HG03108 (cell line): ENCODE measurements around the gene AQP5.

Experiments used
- ATAC-seq: cut with Tn5 transposase; IDR thresholded peaks from one replicate; pipeline ENCODE4 v1.9.1; 2021; ENCODE audit warnings: moderate library complexity; ENCODE audit not compliant: unreplicated experiment

AQP5 gene

DNA sequence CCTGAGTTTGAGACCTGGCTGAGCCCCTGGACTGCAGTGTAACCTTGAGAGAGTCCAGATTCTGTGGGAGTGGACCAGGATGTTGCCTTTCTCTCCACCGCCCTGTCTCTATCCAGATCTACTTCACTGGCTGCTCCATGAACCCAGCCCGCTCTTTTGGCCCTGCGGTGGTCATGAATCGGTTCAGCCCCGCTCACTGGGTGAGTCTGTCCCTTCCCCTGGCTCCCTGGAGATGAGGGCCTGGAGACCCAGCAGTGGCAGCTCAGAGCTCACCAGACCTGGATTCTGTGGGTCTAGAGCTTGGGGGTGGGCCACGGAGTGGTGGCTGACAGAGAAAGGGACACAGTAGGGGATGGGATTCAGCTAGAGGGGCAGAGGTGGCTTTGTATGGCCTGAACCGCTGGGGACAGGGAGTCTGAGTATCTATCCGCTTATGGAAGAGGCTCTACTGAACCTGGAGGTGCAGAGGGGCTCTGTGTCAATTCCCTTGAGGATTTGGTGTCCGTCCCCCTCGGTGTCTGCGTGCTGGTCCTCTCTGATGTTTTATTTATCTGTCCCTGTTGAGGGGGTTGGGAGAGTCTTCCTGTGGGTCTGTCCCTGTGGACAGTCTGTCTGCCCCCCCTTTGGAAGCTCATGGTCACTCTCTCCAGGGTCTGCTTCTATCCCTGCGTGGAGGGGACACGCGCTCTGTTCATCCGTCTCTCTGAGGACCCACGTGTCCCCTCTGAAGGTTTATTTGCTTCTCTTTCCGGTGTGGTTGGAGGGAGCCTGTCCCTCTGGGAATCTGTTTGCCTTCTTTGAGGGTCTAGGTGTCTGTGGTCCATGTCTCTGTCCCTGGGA, 2.5 kb downstream of the AQP5 start:
- no peak for ATAC-seq

DNA sequence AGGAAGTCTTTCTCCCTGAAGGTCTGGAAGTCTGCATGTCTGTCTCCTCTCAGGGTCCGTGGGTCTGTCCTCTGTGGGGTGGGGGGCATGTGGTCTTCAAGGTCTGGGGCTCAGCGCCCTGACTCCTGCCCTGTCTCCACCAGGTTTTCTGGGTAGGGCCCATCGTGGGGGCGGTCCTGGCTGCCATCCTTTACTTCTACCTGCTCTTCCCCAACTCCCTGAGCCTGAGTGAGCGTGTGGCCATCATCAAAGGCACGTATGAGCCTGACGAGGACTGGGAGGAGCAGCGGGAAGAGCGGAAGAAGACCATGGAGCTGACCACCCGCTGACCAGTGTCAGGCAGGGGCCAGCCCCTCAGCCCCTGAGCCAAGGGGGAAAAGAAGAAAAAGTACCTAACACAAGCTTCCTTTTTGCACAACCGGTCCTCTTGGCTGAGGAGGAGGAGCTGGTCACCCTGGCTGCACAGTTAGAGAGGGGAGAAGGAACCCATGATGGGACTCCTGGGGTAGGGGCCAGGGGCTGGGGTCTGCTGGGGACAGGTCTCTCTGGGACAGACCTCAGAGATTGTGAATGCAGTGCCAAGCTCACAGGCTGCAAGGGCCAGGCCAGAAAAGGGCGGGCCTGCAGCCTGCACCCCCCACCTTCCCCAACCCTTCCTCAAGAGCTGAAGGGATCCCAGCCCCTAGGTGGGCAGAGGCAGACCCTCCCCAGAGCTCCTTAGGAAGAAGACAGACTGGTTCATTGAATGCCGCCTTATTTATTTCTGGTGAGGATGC, 3.4 kb downstream of the AQP5 start:
- no peak for ATAC-seq

DNA sequence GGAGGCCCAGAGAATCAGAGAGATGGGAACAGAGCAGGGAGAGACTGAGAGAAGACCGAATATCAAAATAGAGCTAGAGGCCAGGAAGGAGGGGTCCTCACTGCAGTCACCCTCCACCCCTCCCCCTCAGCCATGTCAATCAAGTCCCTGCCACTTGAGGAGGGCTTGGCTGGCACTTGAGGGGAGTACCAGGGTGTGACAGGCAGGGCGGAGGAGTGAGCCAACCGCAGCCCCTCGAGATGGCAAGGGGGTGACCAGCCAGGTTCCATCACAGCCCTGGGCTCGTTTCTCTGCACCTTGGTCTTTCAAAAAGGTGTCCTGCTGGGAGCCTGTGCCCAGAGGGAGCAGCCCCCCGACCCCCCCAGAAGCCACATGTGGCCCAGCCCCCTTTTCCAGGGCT, 4.2 kb downstream of the AQP5 start:
- no peak for ATAC-seq

DNA sequence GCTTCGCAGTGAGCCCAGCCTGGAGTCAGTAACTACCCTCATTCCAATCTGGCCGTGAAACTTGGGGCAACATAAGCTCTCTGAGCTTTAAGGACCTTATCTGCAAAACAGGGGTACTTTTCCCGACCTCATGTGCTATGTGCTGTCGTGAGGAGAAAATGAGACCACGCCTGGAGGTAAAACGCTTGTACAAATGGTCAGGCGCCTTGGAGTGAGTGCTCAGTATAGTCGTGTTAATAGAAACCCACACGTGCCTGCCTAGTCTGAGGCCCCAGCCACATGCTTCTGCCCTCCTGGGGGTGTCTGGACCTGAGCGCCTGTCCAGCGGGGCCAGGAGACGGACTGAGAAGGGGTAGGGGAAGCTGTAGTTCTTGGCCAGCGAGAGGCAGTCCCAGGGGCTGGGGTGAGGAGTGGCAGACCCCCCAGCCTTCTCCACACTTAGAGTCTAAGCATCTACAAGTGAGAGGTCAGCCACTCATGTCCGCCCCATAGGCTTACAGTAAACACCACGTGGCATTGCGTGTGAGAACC, 4.9 kb downstream of the AQP5 start:
- ATAC-seq, result no peak

DNA sequence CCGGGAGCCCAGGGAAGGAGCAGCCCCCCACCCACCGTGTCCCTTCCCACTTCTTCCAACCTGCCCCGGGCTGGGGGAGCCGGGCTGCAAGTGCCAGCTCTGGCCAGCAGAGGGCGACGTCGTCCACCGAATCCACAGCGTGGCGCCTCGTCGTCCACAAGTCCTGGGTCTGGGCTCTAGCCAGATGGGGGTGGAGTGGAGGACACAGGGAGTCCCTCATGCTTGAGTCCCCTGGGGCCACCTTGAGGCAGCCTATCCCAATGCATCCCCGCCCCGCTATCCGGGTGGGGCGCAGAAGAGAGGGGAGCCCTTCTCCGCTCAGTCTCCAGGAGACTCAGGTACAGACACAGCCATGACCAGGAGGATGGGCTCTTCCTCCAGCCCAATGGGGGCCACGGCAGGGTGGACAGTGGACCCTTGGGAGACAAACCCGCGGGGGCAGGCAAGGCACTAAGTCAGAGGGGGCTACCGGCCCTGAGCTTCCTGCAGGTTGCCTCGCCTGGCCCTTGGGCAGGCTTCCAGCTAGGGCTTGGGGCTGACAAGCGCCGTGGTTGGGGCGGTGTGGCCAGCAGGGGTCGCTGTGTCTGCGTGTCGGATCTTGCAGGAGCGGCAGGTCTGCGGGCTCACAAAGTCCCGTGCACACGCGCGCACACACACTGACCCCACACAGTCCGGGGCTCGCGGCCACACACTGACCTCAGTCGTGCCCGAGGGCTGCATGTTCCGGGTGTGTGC, 5.5 kb downstream of the AQP5 start:
- peak; percentile 53 for ATAC-seq

DNA sequence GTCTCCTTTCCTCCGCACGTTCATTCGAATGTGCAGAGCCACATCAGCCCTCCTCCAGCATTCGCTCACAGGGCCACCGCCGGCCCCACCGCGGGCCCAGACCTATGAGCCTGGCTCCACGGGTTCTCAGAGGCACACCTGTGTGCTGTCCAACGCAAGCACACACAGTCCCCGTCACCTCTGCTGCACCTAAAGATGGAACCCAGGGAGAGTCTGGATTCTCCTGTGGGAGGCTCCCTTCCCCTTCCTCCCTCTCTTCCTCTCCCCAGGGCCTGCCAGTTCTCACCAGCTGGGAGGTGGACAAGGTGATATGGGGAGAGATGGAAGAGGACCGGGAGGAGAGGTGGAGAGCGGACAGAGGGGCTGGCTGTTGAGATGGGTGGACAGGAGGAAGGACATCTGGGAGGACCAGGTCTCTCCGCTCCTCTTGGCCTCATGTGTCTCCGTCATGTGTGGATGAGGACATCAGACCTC, 6.1 kb downstream of the AQP5 start:
- peak; percentile 6 for ATAC-seq

DNA sequence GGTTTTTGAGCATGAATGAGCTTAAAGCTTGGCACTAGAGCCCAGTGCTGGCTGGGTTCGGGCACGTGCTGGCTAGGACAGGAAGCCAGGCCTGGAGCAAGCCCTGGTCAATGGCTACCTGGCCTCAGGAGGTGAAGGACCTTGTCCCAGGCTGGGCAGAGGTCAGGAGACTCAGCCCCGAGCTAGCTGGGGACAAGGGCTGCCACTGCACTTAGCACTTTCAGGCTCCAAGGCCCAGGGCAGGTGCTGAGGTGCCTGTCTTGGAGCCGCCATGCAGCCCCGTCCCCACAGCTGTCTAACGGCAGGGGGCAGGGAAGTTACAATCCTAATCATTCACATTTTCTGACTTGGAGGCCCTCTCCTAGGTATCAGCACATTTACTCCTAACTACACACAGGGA, 6.8 kb downstream of the AQP5 start:
- no peak for ATAC-seq

DNA sequence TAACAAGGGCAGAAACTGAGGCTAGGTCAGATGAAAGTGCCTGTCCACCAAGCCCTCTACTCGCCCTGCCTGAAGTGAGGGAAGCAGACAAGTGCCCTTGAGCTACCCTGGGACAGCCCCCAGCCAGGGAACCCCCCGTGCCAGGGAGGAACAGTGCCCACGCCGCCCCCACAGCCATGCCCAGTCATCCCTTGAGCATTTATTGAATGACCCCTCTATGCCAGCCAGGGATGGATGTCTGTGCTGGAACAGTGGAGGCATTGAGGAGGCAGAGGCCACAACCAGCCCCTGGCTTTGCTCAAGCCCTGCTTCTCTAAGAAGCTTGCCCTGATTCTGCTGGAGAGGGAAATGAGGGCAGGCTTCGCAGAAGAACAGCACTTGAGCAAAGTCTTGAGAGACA, 7.4 kb downstream of the AQP5 start:
- ATAC-seq, result no peak

DNA sequence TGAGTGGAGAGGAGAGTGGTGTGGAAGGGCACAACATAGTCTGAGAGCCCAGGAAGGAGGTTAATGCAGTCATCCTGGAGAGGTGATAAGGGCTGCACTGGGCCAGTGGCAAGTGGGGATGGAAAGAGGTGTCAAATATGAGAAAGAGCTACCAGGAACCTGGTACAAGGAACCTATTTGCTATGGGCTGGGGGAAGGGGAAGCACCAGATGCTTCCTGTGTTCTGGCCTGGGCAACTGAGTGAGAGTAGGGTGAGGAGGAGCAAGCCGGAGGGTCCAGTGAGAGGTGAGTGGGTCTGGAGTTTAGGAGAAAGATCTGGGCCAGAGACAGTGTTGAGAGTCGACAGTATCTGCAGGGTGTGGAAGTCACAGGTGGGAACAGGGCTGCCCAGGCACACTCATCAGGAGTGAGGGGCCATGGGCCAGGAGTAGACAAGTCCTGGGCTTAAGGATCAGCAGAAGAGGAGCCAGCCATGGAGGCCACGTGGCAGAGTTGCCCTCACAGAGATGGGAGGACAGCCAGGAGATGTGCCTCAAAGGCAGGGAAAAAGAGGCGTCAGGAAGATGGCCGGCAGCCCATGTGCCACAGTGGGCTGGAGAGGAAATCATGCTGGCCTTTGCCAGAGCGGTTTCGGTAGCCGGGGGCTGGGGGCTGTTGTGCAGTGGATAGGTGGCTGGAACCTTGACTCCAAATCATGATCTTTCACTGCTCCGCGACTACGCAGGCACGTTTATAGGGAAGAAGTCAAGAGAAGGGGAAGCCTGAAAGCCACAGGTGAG, 8.2 kb downstream of the AQP5 start:
- ATAC-seq, result no peak

DNA sequence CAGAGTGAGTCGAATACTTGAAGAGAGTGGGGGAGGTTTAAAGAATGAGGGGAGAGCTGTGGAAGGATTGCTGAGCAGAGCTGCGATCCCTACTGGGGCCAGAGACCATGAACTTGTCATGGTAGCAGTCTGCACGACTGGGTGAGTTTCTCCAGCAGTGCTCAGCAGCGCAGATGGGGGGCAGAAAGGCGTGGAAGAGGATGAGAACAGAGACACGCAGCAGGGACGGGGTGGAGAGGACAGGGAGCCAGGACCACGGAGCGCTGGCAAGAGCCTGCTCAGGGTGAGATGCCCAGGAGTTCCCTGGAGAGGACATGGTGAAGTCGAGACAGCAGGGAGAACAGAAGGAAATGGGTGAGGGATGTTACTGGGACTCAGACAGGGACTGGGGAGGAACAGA, 9.0 kb downstream of the AQP5 start:
- ATAC-seq, result no peak

DNA sequence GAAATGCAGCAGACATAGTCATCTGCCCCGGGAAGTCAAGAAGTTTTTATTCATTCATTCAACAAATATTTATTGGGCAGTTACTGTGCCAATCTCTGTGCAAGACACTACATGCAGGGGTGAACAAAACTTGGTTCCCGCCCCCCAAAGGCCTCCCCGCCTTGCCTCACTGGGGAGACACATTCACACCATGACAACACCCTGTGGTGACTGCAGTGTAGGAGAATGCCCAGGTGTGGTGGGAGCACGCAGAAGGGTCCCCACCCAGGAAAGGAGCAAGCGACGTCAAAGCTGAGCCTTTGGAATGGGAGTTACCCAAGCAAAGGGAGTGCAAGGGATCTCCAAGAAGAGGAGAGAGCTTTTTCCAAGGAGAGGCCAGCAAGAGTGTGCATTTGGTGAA, 9.5 kb downstream of the AQP5 start:
- ATAC-seq, result no peak

DNA sequence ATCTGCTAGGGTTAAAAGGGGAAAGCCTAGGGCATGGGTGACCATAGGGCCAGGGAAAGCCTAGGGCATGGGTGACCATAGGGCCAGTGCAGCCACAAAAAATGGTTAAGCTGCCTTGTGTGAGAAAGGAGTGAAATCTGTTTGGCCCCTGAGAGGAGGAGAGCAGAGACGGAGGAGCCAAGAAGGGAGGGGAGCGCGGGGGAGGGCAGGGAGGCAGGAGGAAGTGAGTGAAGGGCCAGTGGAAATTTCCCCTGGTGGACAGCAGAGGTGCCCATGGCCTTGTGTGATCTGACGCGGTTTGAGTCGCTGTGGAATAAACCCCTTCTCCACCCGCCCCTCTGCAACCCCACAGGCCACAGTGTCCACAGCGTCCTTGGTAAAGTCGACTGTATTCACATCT, 10.5 kb downstream of the AQP5 start:
- ATAC-seq, result no peak

DNA sequence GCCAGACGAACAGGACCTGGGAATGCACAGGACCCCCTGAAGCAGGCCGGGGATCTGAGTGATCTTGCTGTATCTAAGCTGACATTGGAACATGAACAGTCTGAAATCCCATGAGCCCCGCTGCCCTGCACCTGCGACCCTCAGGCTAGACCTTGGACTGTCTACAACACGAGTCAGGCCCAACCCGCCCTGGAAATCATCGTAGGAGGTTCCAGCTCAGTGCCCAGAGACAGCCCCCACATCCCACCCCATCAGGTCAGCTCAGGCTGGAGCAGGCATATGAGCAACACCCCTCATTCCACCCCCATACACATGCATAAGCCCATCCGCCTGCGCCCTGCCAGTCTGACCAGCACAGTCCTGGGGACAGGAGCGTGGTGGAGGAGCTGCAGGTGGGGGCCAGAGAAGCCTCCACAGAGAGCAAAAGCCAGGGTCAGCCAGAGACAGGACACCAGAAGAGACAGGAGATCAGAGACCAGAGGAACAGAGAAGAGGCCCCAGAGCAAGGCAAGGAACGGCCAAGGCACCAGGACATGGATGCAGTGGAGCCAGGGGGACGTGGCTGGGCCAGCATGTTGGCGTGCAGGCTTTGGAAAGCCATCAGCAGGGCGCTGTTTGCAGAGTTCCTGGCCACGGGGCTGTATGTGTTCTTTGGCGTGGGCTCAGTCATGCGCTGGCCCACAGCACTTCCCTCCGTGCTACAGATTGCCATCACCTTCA, 11.1 kb downstream of the AQP5 start, which contains the start of gene AQP6:
AQP6 (plus strand) TSS at position 307 of the 720 bp plus-strand sequence; CDS start at position 534, 227 bp downstream.
- no peak for ATAC-seq

DNA sequence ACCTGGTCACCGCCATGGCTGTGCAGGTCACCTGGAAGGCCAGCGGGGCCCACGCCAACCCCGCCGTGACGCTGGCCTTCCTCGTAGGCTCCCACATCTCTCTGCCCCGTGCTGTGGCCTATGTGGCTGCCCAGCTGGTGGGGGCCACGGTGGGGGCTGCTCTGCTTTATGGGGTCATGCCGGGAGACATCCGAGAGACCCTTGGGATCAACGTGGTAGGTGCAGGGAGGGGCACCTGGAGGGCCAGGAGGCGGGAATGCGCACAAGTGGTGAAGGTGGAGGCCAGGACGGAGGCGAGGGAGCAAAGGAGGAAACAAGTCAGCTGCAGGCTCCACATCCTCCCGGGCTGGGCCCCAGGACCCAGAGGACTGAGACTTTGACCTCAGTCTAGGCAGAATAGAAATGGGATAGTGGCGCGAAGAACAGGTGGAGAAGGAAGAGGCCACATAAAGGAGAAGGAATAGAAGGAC, 11.7 kb downstream of the AQP5 start:
- no peak for ATAC-seq

DNA sequence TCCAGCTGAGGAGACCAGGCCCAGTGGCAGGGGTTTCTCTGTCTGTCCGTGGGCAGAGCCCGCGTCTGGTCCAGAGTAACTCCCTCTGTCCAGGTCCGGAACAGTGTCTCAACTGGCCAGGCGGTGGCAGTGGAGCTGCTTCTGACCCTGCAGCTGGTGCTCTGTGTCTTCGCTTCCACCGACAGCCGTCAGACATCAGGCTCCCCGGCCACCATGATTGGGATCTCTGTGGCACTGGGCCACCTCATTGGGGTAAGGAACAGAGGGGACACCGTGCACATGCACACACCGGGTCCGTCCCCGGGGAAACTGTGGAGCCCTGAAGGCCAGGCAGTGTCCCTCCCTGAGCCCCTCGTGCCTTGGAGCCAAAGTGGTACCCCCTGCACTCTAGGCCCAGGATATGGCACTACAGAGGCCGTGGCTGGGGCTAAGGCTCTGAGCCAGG, 12.6 kb downstream of the AQP5 start:
- ATAC-seq, result no peak

DNA sequence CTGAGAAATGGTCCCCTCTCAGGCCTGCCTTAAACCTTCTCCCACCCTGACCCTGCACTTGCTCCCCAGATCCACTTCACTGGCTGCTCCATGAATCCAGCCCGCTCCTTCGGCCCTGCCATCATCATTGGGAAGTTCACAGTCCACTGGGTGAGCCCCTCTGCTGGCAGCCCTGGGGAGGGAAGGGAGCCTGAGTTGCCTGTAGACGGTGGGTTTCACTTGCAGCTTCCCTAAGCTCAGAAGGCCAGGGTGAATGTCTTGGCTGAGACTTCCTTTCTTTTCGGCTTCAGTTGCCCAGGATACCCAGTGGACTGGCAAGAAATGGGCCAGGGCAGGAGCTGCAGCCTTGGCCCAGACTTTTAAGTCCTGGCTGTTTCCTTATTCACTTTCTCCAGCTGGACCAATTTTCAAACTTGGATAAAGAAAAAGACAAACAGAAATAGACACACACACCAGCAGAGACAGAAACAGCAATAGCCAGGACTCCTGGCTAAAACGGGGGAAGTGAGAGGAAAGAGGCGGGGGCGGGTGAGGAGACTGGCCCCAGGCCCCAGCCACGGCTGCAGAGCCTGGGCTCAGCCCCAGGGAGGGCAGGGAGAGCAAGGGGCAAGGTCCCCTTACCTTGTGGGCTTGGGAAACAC, 13.1 kb downstream of the AQP5 start:
- ATAC-seq, result no peak

DNA sequence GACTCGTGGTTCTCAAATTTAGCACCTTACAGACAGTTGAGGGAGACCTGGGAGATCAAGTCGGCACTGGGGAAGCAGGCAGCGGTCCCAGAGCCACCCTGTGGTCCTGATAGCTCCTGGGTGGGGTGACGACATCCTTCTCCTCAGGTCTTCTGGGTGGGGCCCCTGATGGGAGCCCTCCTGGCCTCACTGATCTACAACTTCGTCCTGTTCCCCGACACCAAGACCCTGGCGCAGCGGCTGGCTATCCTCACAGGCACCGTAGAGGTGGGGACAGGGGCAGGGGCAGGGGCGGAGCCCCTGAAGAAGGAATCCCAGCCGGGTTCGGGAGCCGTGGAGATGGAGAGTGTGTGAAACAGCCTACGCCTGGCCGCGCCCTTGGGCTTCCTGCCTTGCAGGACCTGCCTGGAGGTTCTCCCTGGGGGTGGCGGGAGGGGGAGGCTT, 13.7 kb downstream of the AQP5 start:
- ATAC-seq, result no peak

DNA sequence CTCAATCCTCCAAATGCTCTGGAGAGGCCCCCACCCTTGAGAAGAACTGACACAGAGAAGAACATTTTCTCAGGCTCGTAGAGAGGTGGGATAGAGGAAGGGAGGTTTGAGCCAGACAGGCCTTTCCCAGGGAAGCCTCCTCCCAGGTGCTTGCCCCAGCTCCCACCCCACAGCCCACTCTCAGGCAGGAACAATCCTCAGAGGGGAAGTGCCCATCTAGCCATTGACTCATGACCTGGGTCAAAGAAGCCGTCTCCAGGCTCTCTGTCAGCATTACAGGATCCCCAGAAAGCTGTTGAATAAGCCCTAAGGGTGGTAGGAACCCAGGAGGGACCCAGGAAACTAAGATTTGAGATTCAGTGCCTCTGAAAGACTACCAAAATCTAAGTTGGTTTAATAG, 14.9 kb downstream of the AQP5 start:
- ATAC-seq, result no peak

DNA sequence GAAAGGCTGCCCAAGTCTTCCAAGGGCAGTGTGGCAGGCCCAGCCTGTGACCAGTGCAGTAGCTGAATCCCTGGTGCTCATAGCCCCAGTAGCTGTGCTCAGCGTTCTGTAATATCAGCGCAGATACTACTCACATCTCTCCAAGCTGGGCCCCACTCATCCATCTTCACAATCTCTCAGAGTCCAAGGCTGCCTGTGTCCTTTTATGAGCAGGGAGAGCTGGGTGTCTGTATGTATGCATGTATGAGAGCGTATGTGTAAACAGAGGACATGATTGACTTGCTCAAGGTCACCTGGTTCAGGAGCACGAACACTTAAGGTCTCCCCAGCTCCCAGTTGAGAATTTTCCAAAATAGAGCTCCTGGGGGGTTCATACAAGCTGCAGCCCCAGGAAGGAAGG, 16.5 kb downstream of the AQP5 start:
- no peak for ATAC-seq
